NCI-H187 treated with DMSO at 0.1 percent for 48 hours (cell line): ENCODE data around the gene CCDC180.
"Not testable (repeated sequence)": the region's sequence is repeated elsewhere in the genome, so short reads cannot be mapped to it uniquely, and the experiment has no call there.

ENCODE experiments used
- DNase-seq: peaks from one replicate; lab custom pipeline; 2025; lab: John Stamatoyannopoulos, UW

Gene CCDC180

GRCh38 chr9:97311798-97312500, 4.5 kb downstream of the CCDC180 start:
- no peak for DNase-seq

- no peak for DNase-seq
Observed at GRCh38 chr9:97312556-97312955, 5.1 kb downstream of the CCDC180 start.

GRCh38 chr9:97313243-97313642, 5.8 kb downstream of the CCDC180 start:
- DNase-seq, result no peak

- no peak for DNase-seq
Observed at GRCh38 chr9:97313746-97314145, 6.3 kb downstream of the CCDC180 start.

GRCh38 chr9:97314503-97314902, 7.0 kb downstream of the CCDC180 start:
- no peak for DNase-seq

- no peak for DNase-seq
Observed at GRCh38 chr9:97315550-97315949, 8.1 kb downstream of the CCDC180 start.

GRCh38 chr9:97316904-97317303, 9.4 kb downstream of the CCDC180 start:
- DNase-seq, result no peak

GRCh38 chr9:97318433-97318832, 11.0 kb downstream of the CCDC180 start:
- DNase-seq, result no peak

GRCh38 chr9:97319395-97319794, 11.9 kb downstream of the CCDC180 start:
- DNase-seq, result no peak

GRCh38 chr9:97320080-97320642, 12.7 kb downstream of the CCDC180 start:
- no peak for DNase-seq

GRCh38 chr9:97321251-97321650, 13.8 kb downstream of the CCDC180 start:
- DNase-seq, result no peak

GRCh38 chr9:97321691-97322090, 14.2 kb downstream of the CCDC180 start:
- no peak for DNase-seq

GRCh38 chr9:97322105-97322504, 14.6 kb downstream of the CCDC180 start:
- DNase-seq, result no peak

GRCh38 chr9:97324954-97325353, 17.5 kb downstream of the CCDC180 start:
- DNase-seq, result no peak

- DNase-seq, result no peak
Observed at GRCh38 chr9:97327562-97327961, 20.1 kb downstream of the CCDC180 start.

- no peak for DNase-seq
Observed at GRCh38 chr9:97332993-97333392, 25.5 kb downstream of the CCDC180 start.

GRCh38 chr9:97335622-97336021, 28.2 kb downstream of the CCDC180 start:
- not testable (repeated sequence) for DNase-seq

GRCh38 chr9:97348871-97349270, 41.4 kb downstream of the CCDC180 start:
- no peak for DNase-seq

GRCh38 chr9:97349400-97349799, 41.9 kb downstream of the CCDC180 start:
- no peak for DNase-seq

- no peak for DNase-seq
Observed at GRCh38 chr9:97354637-97355036, 47.2 kb downstream of the CCDC180 start.

GRCh38 chr9:97357056-97357455, 49.6 kb downstream of the CCDC180 start:
- no peak for DNase-seq
